ENCODE measurements around the gene ZNF117. TPM values are rescaled to one million over a fixed set of nuclear protein-coding genes. Genes with fewer than 3 reads are reported as not detected.
A peak's percentile ranks its signal among the peaks of the same experiment; 100 is the strongest.

The ZNF117 gene
- total and polyA plus RNA-seq, 3 donors from 2014 or later: 5.8 to 45.7 (median 43.5) TPM

GRCh38 chr7:65001291-65001814 lies 10.5 kb upstream of the ZNF117 start:
- Histone ChIP-seq H3K4me1 (peaks cover 29% of the 10 kb centered on the region), H3K27ac (peak overlapping the region in 1 of 2 donors; percentile 42)

GRCh38 chr7:64999165-65000004 lies 8.5 kb upstream of the ZNF117 start:
- Histone ChIP-seq H3K4me3 (no peak overlapping the region), H3K27ac (peak overlapping the region; percentile 75 to 78), H3K9me3 (no peaks in the 10 kb centered on the region), H3K27me3 (no peaks in the 10 kb centered on the region), H3K4me1 (peaks cover 33% of the 10 kb centered on the region), H3K36me3 (ENCODE audit: low read depth, missing control alignments) (no peaks in the 10 kb centered on the region)
- intact Hi-C loops (cut with DNase I; ENCODE audit: low total_unique reads): no loop called here
- DNase-seq: peak; percentile 44
- WGBS, 2 donors: 60 to 73% methylated on average over 5 to 11 of the region's 11 CpGs
- TF ChIP-seq CTCF (IDR thresholded peaks at IDR 0.05) (no peak), POLR2A (IDR thresholded peaks at IDR 0.05) (no peak)

More at GRCh38 chr7:65001291-65001814, 10.5 kb upstream of the ZNF117 start:
- TF ChIP-seq POLR2A (IDR thresholded peaks at IDR 0.05) (no peak), CTCF (IDR thresholded peaks at IDR 0.05) (no peak)
- 0% methylated on average over 1 of the region's 1 CpG for WGBS, 2 donors
- no peaks in the 10 kb centered on the region for H3K9me3 ChIP-seq
- H3K27me3 ChIP-seq: no peaks in the 10 kb centered on the region
- no peak for DNase-seq
- intact Hi-C loops (cut with DNase I; ENCODE audit: low total_unique reads): no loop called here
- H3K4me3 ChIP-seq: no peak overlapping the region
- no peaks in the 10 kb centered on the region for H3K36me3 ChIP-seq (ENCODE audit: low read depth, missing control alignments)

- peaks cover 33% of the 10 kb centered on the region for H3K4me1 ChIP-seq
- no peaks in the 10 kb centered on the region for H3K9me3 ChIP-seq
- H3K27ac ChIP-seq: peak overlapping the region; percentile 75 to 78
- DNase-seq: no peak
- H3K4me3 ChIP-seq: no peak overlapping the region
- WGBS, 2 donors: 92% methylated on average over 7 of the region's 7 CpGs
- no peaks in the 10 kb centered on the region for H3K36me3 ChIP-seq (ENCODE audit: low read depth, missing control alignments)
- no peaks in the 10 kb centered on the region for H3K27me3 ChIP-seq
- TF ChIP-seq POLR2A (IDR thresholded peaks at IDR 0.05) (no peak), CTCF (IDR thresholded peaks at IDR 0.05) (no peak)
- intact Hi-C loops (cut with DNase I; ENCODE audit: low total_unique reads): no loop called here
These were observed 8.0 kb upstream of the ZNF117 start for GRCh38 chr7:64998865-64999164.

- Histone ChIP-seq H3K4me1 (peaks cover 33% of the 10 kb centered on the region), H3K27me3 (no peaks in the 10 kb centered on the region), H3K4me3 (no peak overlapping the region), H3K27ac (peak overlapping the region; percentile 46 to 75), H3K9me3 (no peaks in the 10 kb centered on the region), H3K36me3 (ENCODE audit: low read depth, missing control alignments) (no peaks in the 10 kb centered on the region)
- intact Hi-C loops (cut with DNase I; ENCODE audit: low total_unique reads): no loop called here
- TF ChIP-seq POLR2A (IDR thresholded peaks at IDR 0.05) (no peak), CTCF (IDR thresholded peaks at IDR 0.05) (no peak)
- 83 to 88% methylated on average over 7 to 8 of the region's 8 CpGs for WGBS, 2 donors
- no peak for DNase-seq
These were observed 7.1 kb upstream of the ZNF117 start for GRCh38 chr7:64997927-64998391.

All from testis (tissue), 3 donors.